GM13977 (cell line): Measurements from ENCODE around the gene DAPK3.

Experiments
- DNase-seq: peaks from one replicate; pipeline ENCODE4 v3.0.0; 2012; ENCODE audit warnings: low spot score
- CTCF ChIP-seq: IDR thresholded peaks from 2 replicates; pipeline ENCODE4 v1.5.1; 2012; ENCODE audit warnings: mild to moderate bottlenecking, control low read depth; ENCODE audit not compliant: insufficient read depth; ENCODE audit errors: extremely low read depth, missing control alignments
- in situ Hi-C: fragments of 300-500 bp; cut with MboI; formaldehyde crosslinking; loops from one replicate; pipeline ENCODE4 v1.12.0; 2022; ENCODE audit warnings: low sequenced_read_pairs, low pct_unique_long_range_greater_than_20kb, mixed read lengths, inconsistent platforms; ENCODE audit not compliant: unreplicated experiment

DAPK3 gene

GRCh38 chr19:3984584-3984907 is 13.6 kb upstream of the DAPK3 start:
- no peak for DNase-seq
- TF ChIP-seq CTCF, result no peak
- in situ Hi-C loops, result no loop called here

GRCh38 chr19:3983936-3984583 is 13.2 kb upstream of the DAPK3 start:
- in situ Hi-C loops, result no loop called here
- DNase-seq, result no peak
- TF ChIP-seq CTCF, result no peak

GRCh38 chr19:3983542-3983914 is 12.6 kb upstream of the DAPK3 start:
- DNase-seq, result no peak
- in situ Hi-C loops, result no loop called here
- no peak for TF ChIP-seq CTCF

GRCh38 chr19:3982701-3983541 is 12.0 kb upstream of the DAPK3 start:
- no peak for TF ChIP-seq CTCF
- no peak for DNase-seq
- in situ Hi-C loops, result no loop called here

GRCh38 chr19:3981736-3982681 is 11.1 kb upstream of the DAPK3 start:
- DNase-seq, result no peak
- in situ Hi-C loops, result no loop called here
- TF ChIP-seq CTCF, result no peak

GRCh38 chr19:3981373-3981735 is 10.5 kb upstream of the DAPK3 start:
- in situ Hi-C loops, result no loop called here
- no peak for TF ChIP-seq CTCF
- no peak for DNase-seq
